Effector memory CD8-positive, alpha-beta T cell (primary cell): ENCODE results near the gene POP4.

Experiments
- ATAC-seq: fragments of 150-1000 bp; cut with Tn5 transposase; replicated peaks from 2 replicates; pipeline ENCODE4 v1.10.0; 2021; ENCODE audit warnings: mild to moderate bottlenecking, moderate library complexity
- DNase-seq, 3 experiments: peaks; one replicate each; pipeline ENCODE4 v3.0.0; 2021
- H3K27ac Mint-ChIP-seq, 2 donors: one replicate each; pipeline ENCODE4 v1.8.0; 2022; ENCODE audit warnings: mild to moderate bottlenecking in 2 of 2, mixed read lengths in 2 of 2, moderate library complexity in 2 of 2
- H3K27me3 Mint-ChIP-seq, 2 donors: one replicate each; pipeline ENCODE4 v1.8.0; 2022; ENCODE audit warnings: mixed read lengths in 2 of 2
- H3K36me3 Mint-ChIP-seq: one replicate; pipeline ENCODE4 v1.8.0; 2022; ENCODE audit warnings: mild to moderate bottlenecking, moderate library complexity, mixed read lengths; ENCODE audit not compliant: insufficient read depth
- H3K4me1 Mint-ChIP-seq, 2 donors: one replicate each; pipeline ENCODE4 v1.8.0; 2022; ENCODE audit warnings: low read depth in 2 of 2, mixed read lengths in 2 of 2
- H3K4me3 Mint-ChIP-seq, 2 donors: one replicate each; pipeline ENCODE4 v1.8.0; 2022; ENCODE audit warnings: mild to moderate bottlenecking in 2 of 2, mixed read lengths in 2 of 2, moderate library complexity in 2 of 2
- H3K9me3 Mint-ChIP-seq, 2 donors: one replicate each; pipeline ENCODE4 v1.8.0; 2022; ENCODE audit warnings: mixed read lengths in 2 of 2

Gene POP4

GRCh38 chr19:29606420-29606747 is 301 bp downstream of the POP4 start:
- peak overlapping the region; percentile 97 to 100 for H3K4me3 Mint-ChIP-seq
- peaks cover 27 to 38% of the 10 kb centered on the region in 2 donors for H3K4me1 Mint-ChIP-seq
- DNase-seq (no peak), ATAC-seq (peak; percentile 21)
- H3K36me3 Mint-ChIP-seq: peaks cover 40% of the 10 kb centered on the region
- H3K9me3 Mint-ChIP-seq: no peaks in the 10 kb centered on the region
- H3K27me3 Mint-ChIP-seq: no peaks in the 10 kb centered on the region
- peak overlapping the region; percentile 100 for H3K27ac Mint-ChIP-seq

GRCh38 chr19:29609636-29610035 is 3.6 kb downstream of the POP4 start:
- Mint-ChIP-seq H3K27ac (peak overlapping the region; percentile 84 to 95), H3K4me3 (peak overlapping the region; percentile 46 to 80), H3K4me1 (peaks cover 27 to 48% of the 10 kb centered on the region in 2 donors), H3K27me3 (no peaks in the 10 kb centered on the region), H3K36me3 (peaks cover 49% of the 10 kb centered on the region), H3K9me3 (no peaks in the 10 kb centered on the region)
- DNase-seq (no peak), ATAC-seq (no peak)

GRCh38 chr19:29610213-29610573 is 4.1 kb downstream of the POP4 start:
- H3K36me3 Mint-ChIP-seq: peaks cover 52% of the 10 kb centered on the region
- peak overlapping the region; percentile 46 to 80 for H3K4me3 Mint-ChIP-seq
- peak overlapping the region; percentile 84 to 95 for H3K27ac Mint-ChIP-seq

GRCh38 chr19:29610574-29611271 is 4.6 kb downstream of the POP4 start:
- peaks cover 55% of the 10 kb centered on the region for H3K36me3 Mint-ChIP-seq
- peak overlapping the region; percentile 46 to 80 for H3K4me3 Mint-ChIP-seq
- H3K27ac Mint-ChIP-seq: peak overlapping the region; percentile 84 to 95
- H3K27me3 Mint-ChIP-seq: no peaks in the 10 kb centered on the region
- H3K9me3 Mint-ChIP-seq: no peaks in the 10 kb centered on the region
- H3K4me1 Mint-ChIP-seq: peaks cover 27 to 48% of the 10 kb centered on the region in 2 donors
- peak; percentile 87 to 88 (median 88) for DNase-seq
- peak; percentile 72 for ATAC-seq

More at GRCh38 chr19:29610213-29610573, 4.1 kb downstream of the POP4 start:
- DNase-seq (peak in 1 of 3 experiments; percentile 36), ATAC-seq (no peak)
- Mint-ChIP-seq H3K27me3 (no peaks in the 10 kb centered on the region), H3K9me3 (no peaks in the 10 kb centered on the region), H3K4me1 (peaks cover 27 to 48% of the 10 kb centered on the region in 2 donors)

GRCh38 chr19:29612121-29612520 is 6.0 kb downstream of the POP4 start:
- no peaks in the 10 kb centered on the region for H3K27me3 Mint-ChIP-seq
- peaks cover 20 to 37% of the 10 kb centered on the region in 2 donors for H3K4me1 Mint-ChIP-seq
- ATAC-seq: no peak
- H3K27ac Mint-ChIP-seq: peak overlapping the region; percentile 84 to 95
- H3K9me3 Mint-ChIP-seq: no peaks in the 10 kb centered on the region
- H3K4me3 Mint-ChIP-seq: peak overlapping the region in 1 of 2 donors; percentile 80
- H3K36me3 Mint-ChIP-seq: peaks cover 57% of the 10 kb centered on the region
- no peak for DNase-seq

GRCh38 chr19:29612801-29613595 is 6.9 kb downstream of the POP4 start:
- no peak overlapping the region for H3K27ac Mint-ChIP-seq
- no peak for DNase-seq
- peaks cover 57% of the 10 kb centered on the region for H3K36me3 Mint-ChIP-seq
- H3K9me3 Mint-ChIP-seq: no peaks in the 10 kb centered on the region
- peaks cover 23 to 37% of the 10 kb centered on the region in 2 donors for H3K4me1 Mint-ChIP-seq
- ATAC-seq: no peak
- peak overlapping the region in 1 of 2 donors; percentile 29 for H3K4me3 Mint-ChIP-seq
- H3K27me3 Mint-ChIP-seq: no peaks in the 10 kb centered on the region

GRCh38 chr19:29614046-29614445 is 8.0 kb downstream of the POP4 start:
- ATAC-seq: no peak
- Mint-ChIP-seq H3K27me3 (no peaks in the 10 kb centered on the region), H3K4me3 (no peak overlapping the region), H3K36me3 (peaks cover 49% of the 10 kb centered on the region), H3K9me3 (no peaks in the 10 kb centered on the region), H3K4me1 (peaks cover 21 to 28% of the 10 kb centered on the region in 2 donors), H3K27ac (no peak overlapping the region)
- no peak for DNase-seq

GRCh38 chr19:29614780-29615179 is 8.7 kb downstream of the POP4 start:
- no peak overlapping the region for H3K4me3 Mint-ChIP-seq
- H3K27ac Mint-ChIP-seq: no peak overlapping the region
- H3K36me3 Mint-ChIP-seq: peaks cover 42% of the 10 kb centered on the region
- no peaks in the 10 kb centered on the region for H3K9me3 Mint-ChIP-seq
- peaks cover 20 to 25% of the 10 kb centered on the region in 2 donors for H3K4me1 Mint-ChIP-seq
- no peak for DNase-seq
- H3K27me3 Mint-ChIP-seq: no peaks in the 10 kb centered on the region
- ATAC-seq: no peak

GRCh38 chr19:29615891-29616425 is 9.9 kb downstream of the POP4 start:
- Mint-ChIP-seq H3K27ac (peak overlapping the region in 1 of 2 donors; percentile 20), H3K27me3 (no peaks in the 10 kb centered on the region), H3K4me3 (no peak overlapping the region), H3K9me3 (no peaks in the 10 kb centered on the region), H3K36me3 (peaks cover 33% of the 10 kb centered on the region), H3K4me1 (peaks cover 19 to 21% of the 10 kb centered on the region in 2 donors)
- DNase-seq (no peak), ATAC-seq (no peak)

GRCh38 chr19:29616541-29616940 is 10.5 kb downstream of the POP4 start:
- Mint-ChIP-seq H3K27me3 (no peaks in the 10 kb centered on the region), H3K4me3 (no peak overlapping the region), H3K4me1 (peaks cover 20 to 22% of the 10 kb centered on the region in 2 donors), H3K9me3 (no peaks in the 10 kb centered on the region), H3K27ac (peak overlapping the region in 1 of 2 donors; percentile 69), H3K36me3 (peaks cover 30% of the 10 kb centered on the region)
- no peak for ATAC-seq
- no peak for DNase-seq

GRCh38 chr19:29617366-29618266 is 11.5 kb downstream of the POP4 start:
- peak overlapping the region in 1 of 2 donors; percentile 69 for H3K27ac Mint-ChIP-seq
- H3K4me1 Mint-ChIP-seq: peaks cover 28 to 31% of the 10 kb centered on the region in 2 donors

GRCh38 chr19:29618434-29618833 is 12.4 kb downstream of the POP4 start:
- Mint-ChIP-seq H3K27ac (no peak overlapping the region), H3K27me3 (no peaks in the 10 kb centered on the region), H3K9me3 (no peaks in the 10 kb centered on the region), H3K4me1 (peaks cover 32 to 39% of the 10 kb centered on the region in 2 donors), H3K4me3 (no peak overlapping the region), H3K36me3 (peaks cover 21% of the 10 kb centered on the region)
- no peak for DNase-seq
- ATAC-seq: no peak

More at GRCh38 chr19:29617366-29618266, 11.5 kb downstream of the POP4 start:
- DNase-seq: no peak
- Mint-ChIP-seq H3K4me3 (no peak overlapping the region), H3K36me3 (peaks cover 26% of the 10 kb centered on the region), H3K27me3 (no peaks in the 10 kb centered on the region), H3K9me3 (no peaks in the 10 kb centered on the region)
- ATAC-seq: no peak

- peaks cover 23% of the 10 kb centered on the region for H3K36me3 Mint-ChIP-seq
- no peaks in the 10 kb centered on the region for H3K27me3 Mint-ChIP-seq
- no peak overlapping the region for H3K27ac Mint-ChIP-seq
- H3K4me1 Mint-ChIP-seq: peaks cover 36 to 44% of the 10 kb centered on the region in 2 donors
- H3K9me3 Mint-ChIP-seq: no peaks in the 10 kb centered on the region
- H3K4me3 Mint-ChIP-seq: no peak overlapping the region
- ATAC-seq (no peak), DNase-seq (no peak)
These were observed 12.8 kb downstream of the POP4 start for GRCh38 chr19:29618871-29619270.
